Activated naive CD4-positive, alpha-beta T cell treated with anti-CD3 and anti-CD28 coated beads, Interleukin-2, amount 10 ng/mL, durations not matched to agents 7 days and 5 days (primary cell): Measurements from ENCODE around the gene CACNA2D3.

Experiments used
- CTCF ChIA-PET: fragments of 350-600 bp; sonication (Branson Sonifier 250); formaldehyde crosslinking; loops from one replicate; lab custom pipeline; 2021; ENCODE audit warnings: antibody characterized with exemption; lab: Charles Lee
- DNase-seq: peaks from one replicate; pipeline ENCODE4 v3.0.0-alpha.2; 2020
- H3K27ac Mint-ChIP-seq: one replicate; pipeline ENCODE4 v1.8.0; 2021; ENCODE audit warnings: mild to moderate bottlenecking, moderate library complexity, mixed read lengths
- H3K27me3 Mint-ChIP-seq: one replicate; pipeline ENCODE4 v1.8.0; 2021; ENCODE audit warnings: mild to moderate bottlenecking, mixed read lengths
- H3K36me3 Mint-ChIP-seq: one replicate; pipeline ENCODE4 v1.8.0; 2021; ENCODE audit warnings: mixed read lengths
- H3K4me1 Mint-ChIP-seq: one replicate; pipeline ENCODE4 v1.8.0; 2021; ENCODE audit warnings: mixed read lengths
- H3K4me3 Mint-ChIP-seq: one replicate; pipeline ENCODE4 v1.8.0; 2021; ENCODE audit warnings: mild to moderate bottlenecking, moderate library complexity, mixed read lengths
- H3K9me3 Mint-ChIP-seq: one replicate; pipeline ENCODE4 v1.8.0; 2021; ENCODE audit warnings: mixed read lengths

Gene CACNA2D3

GRCh38 chr3:54950391-54951003 lies 828.1 kb downstream of the CACNA2D3 start:
- Mint-ChIP-seq H3K27me3 (no peaks in the 10 kb centered on the region), H3K36me3 (no peaks in the 10 kb centered on the region), H3K4me1 (no peaks in the 10 kb centered on the region), H3K9me3 (no peaks in the 10 kb centered on the region), H3K27ac (no peak overlapping the region), H3K4me3 (no peak overlapping the region)
- DNase-seq = no peak
- CTCF ChIA-PET = interaction anchor here (0.6 kb wide), 1 partner anchor 19 kb away, joined by 3 read pairs; no protein-coding TSS in a partner anchor

GRCh38 chr3:54951405-54951804 lies 829.1 kb downstream of the CACNA2D3 start:
- no peak for DNase-seq
- Mint-ChIP-seq H3K27me3 (no peaks in the 10 kb centered on the region), H3K4me3 (no peak overlapping the region), H3K4me1 (no peaks in the 10 kb centered on the region), H3K27ac (no peak overlapping the region), H3K36me3 (no peaks in the 10 kb centered on the region), H3K9me3 (no peaks in the 10 kb centered on the region)
- CTCF ChIA-PET = no interaction called here

- H3K4me3 Mint-ChIP-seq = no peak overlapping the region
- no peak overlapping the region for H3K27ac Mint-ChIP-seq
- CTCF ChIA-PET = no interaction called here
- no peaks in the 10 kb centered on the region for H3K27me3 Mint-ChIP-seq
- DNase-seq = no peak
- no peaks in the 10 kb centered on the region for H3K4me1 Mint-ChIP-seq
- H3K36me3 Mint-ChIP-seq = no peaks in the 10 kb centered on the region
- H3K9me3 Mint-ChIP-seq = no peaks in the 10 kb centered on the region
Measured at GRCh38 chr3:54954022-54954421, 831.7 kb downstream of the CACNA2D3 start.

- no peak for DNase-seq
- H3K36me3 Mint-ChIP-seq = no peaks in the 10 kb centered on the region
- no peaks in the 10 kb centered on the region for H3K27me3 Mint-ChIP-seq
Measured at GRCh38 chr3:54954521-54954920, 832.2 kb downstream of the CACNA2D3 start.

GRCh38 chr3:54955496-54955895 lies 833.1 kb downstream of the CACNA2D3 start:
- CTCF ChIA-PET = interaction anchor here (1.1 kb wide), 1 partner anchor 527 kb away, joined by 3 read pairs; no protein-coding TSS in a partner anchor
- H3K27ac Mint-ChIP-seq = no peak overlapping the region
- no peaks in the 10 kb centered on the region for H3K36me3 Mint-ChIP-seq
- no peaks in the 10 kb centered on the region for H3K9me3 Mint-ChIP-seq
- H3K27me3 Mint-ChIP-seq = no peaks in the 10 kb centered on the region
- no peaks in the 10 kb centered on the region for H3K4me1 Mint-ChIP-seq
- DNase-seq = no peak
- no peak overlapping the region for H3K4me3 Mint-ChIP-seq

More at GRCh38 chr3:54954521-54954920, 832.2 kb downstream of the CACNA2D3 start:
- CTCF ChIA-PET = no interaction called here
- Mint-ChIP-seq H3K27ac (no peak overlapping the region), H3K4me1 (no peaks in the 10 kb centered on the region), H3K9me3 (no peaks in the 10 kb centered on the region), H3K4me3 (no peak overlapping the region)

- no peak for DNase-seq
- Mint-ChIP-seq H3K4me1 (no peaks in the 10 kb centered on the region), H3K27ac (no peak overlapping the region), H3K4me3 (no peak overlapping the region), H3K36me3 (no peaks in the 10 kb centered on the region), H3K9me3 (no peaks in the 10 kb centered on the region), H3K27me3 (no peaks in the 10 kb centered on the region)
- CTCF ChIA-PET = interaction anchor here (1.1 kb wide), 1 partner anchor 527 kb away, joined by 3 read pairs; no protein-coding TSS in a partner anchor
Measured at GRCh38 chr3:54955941-54956340, 833.6 kb downstream of the CACNA2D3 start.

GRCh38 chr3:54957711-54958110 lies 835.4 kb downstream of the CACNA2D3 start:
- H3K27me3 Mint-ChIP-seq = no peaks in the 10 kb centered on the region

GRCh38 chr3:54960082-54960481 lies 837.7 kb downstream of the CACNA2D3 start:
- Mint-ChIP-seq H3K27me3 (no peaks in the 10 kb centered on the region), H3K9me3 (no peaks in the 10 kb centered on the region), H3K27ac (no peak overlapping the region), H3K36me3 (no peaks in the 10 kb centered on the region), H3K4me3 (no peak overlapping the region), H3K4me1 (no peaks in the 10 kb centered on the region)
- DNase-seq = no peak
- CTCF ChIA-PET = no interaction called here

More at GRCh38 chr3:54957711-54958110, 835.4 kb downstream of the CACNA2D3 start:
- Mint-ChIP-seq H3K4me3 (no peak overlapping the region), H3K36me3 (no peaks in the 10 kb centered on the region), H3K27ac (no peak overlapping the region), H3K9me3 (no peaks in the 10 kb centered on the region), H3K4me1 (no peaks in the 10 kb centered on the region)
- no peak for DNase-seq
- CTCF ChIA-PET = no interaction called here

- Mint-ChIP-seq H3K4me3 (no peak overlapping the region), H3K9me3 (no peaks in the 10 kb centered on the region), H3K36me3 (no peaks in the 10 kb centered on the region), H3K27me3 (no peaks in the 10 kb centered on the region), H3K4me1 (no peaks in the 10 kb centered on the region), H3K27ac (no peak overlapping the region)
- CTCF ChIA-PET = no interaction called here
- DNase-seq = no peak
Measured at GRCh38 chr3:54960701-54961100, 838.3 kb downstream of the CACNA2D3 start.

- CTCF ChIA-PET = no interaction called here
Measured at GRCh38 chr3:54962200-54962599, 839.8 kb downstream of the CACNA2D3 start.

GRCh38 chr3:54963641-54964040 lies 841.3 kb downstream of the CACNA2D3 start:
- H3K27me3 Mint-ChIP-seq = no peaks in the 10 kb centered on the region
- no peaks in the 10 kb centered on the region for H3K9me3 Mint-ChIP-seq
- CTCF ChIA-PET = no interaction called here
- H3K27ac Mint-ChIP-seq = no peak overlapping the region
- no peaks in the 10 kb centered on the region for H3K4me1 Mint-ChIP-seq
- no peak for DNase-seq
- H3K4me3 Mint-ChIP-seq = no peak overlapping the region
- no peaks in the 10 kb centered on the region for H3K36me3 Mint-ChIP-seq

More at GRCh38 chr3:54962200-54962599, 839.8 kb downstream of the CACNA2D3 start:
- H3K27me3 Mint-ChIP-seq = no peaks in the 10 kb centered on the region
- H3K27ac Mint-ChIP-seq = no peak overlapping the region
- H3K9me3 Mint-ChIP-seq = no peaks in the 10 kb centered on the region
- DNase-seq = no peak
- no peaks in the 10 kb centered on the region for H3K36me3 Mint-ChIP-seq
- H3K4me3 Mint-ChIP-seq = no peak overlapping the region
- no peaks in the 10 kb centered on the region for H3K4me1 Mint-ChIP-seq

GRCh38 chr3:54964081-54964480 lies 841.7 kb downstream of the CACNA2D3 start:
- no peak overlapping the region for H3K27ac Mint-ChIP-seq
- no peaks in the 10 kb centered on the region for H3K36me3 Mint-ChIP-seq
- no peaks in the 10 kb centered on the region for H3K9me3 Mint-ChIP-seq
- CTCF ChIA-PET = no interaction called here
- no peak overlapping the region for H3K4me3 Mint-ChIP-seq
- H3K4me1 Mint-ChIP-seq = no peaks in the 10 kb centered on the region
- no peaks in the 10 kb centered on the region for H3K27me3 Mint-ChIP-seq
- no peak for DNase-seq

- no peaks in the 10 kb centered on the region for H3K9me3 Mint-ChIP-seq
- DNase-seq = no peak
- H3K27me3 Mint-ChIP-seq = no peaks in the 10 kb centered on the region
- no peak overlapping the region for H3K27ac Mint-ChIP-seq
- H3K36me3 Mint-ChIP-seq = no peaks in the 10 kb centered on the region
- H3K4me3 Mint-ChIP-seq = no peak overlapping the region
- no peaks in the 10 kb centered on the region for H3K4me1 Mint-ChIP-seq
- CTCF ChIA-PET = no interaction called here
Measured at GRCh38 chr3:54965746-54966145, 843.4 kb downstream of the CACNA2D3 start.

GRCh38 chr3:54966979-54967378 lies 844.6 kb downstream of the CACNA2D3 start:
- CTCF ChIA-PET = no interaction called here
- Mint-ChIP-seq H3K9me3 (peaks cover 4% of the 10 kb centered on the region), H3K36me3 (no peaks in the 10 kb centered on the region), H3K27ac (no peak overlapping the region), H3K27me3 (no peaks in the 10 kb centered on the region), H3K4me1 (no peaks in the 10 kb centered on the region), H3K4me3 (no peak overlapping the region)
- no peak for DNase-seq

GRCh38 chr3:54967731-54968161 lies 845.4 kb downstream of the CACNA2D3 start:
- CTCF ChIA-PET = no interaction called here
- no peaks in the 10 kb centered on the region for H3K4me1 Mint-ChIP-seq
- DNase-seq = no peak
- no peaks in the 10 kb centered on the region for H3K36me3 Mint-ChIP-seq
- H3K4me3 Mint-ChIP-seq = no peak overlapping the region
- peaks cover 4% of the 10 kb centered on the region for H3K9me3 Mint-ChIP-seq
- H3K27ac Mint-ChIP-seq = no peak overlapping the region
- H3K27me3 Mint-ChIP-seq = no peaks in the 10 kb centered on the region
